Right ventricle myocardium superior (tissue), 1 donor: ENCODE measurements around the gene PM20D1. TPM values are rescaled to one million over a fixed set of nuclear protein-coding genes. Genes with fewer than 3 reads are reported as not detected.
A peak's percentile ranks its signal among the peaks of the same experiment; 100 is the strongest.

Experiments
- ATAC-seq: fragments of 200-7000 bp; cut with Tn5 transposase; one replicate; pipeline ENCODE4 v1.9.1; 2020; ENCODE audit warnings: mild to moderate bottlenecking; ENCODE audit not compliant: poor library complexity
- DNase-seq: peaks from one replicate; pipeline ENCODE4 v3.0.0-alpha.2; 2020
- intact Hi-C: fragments of 100-400 bp; cut with DNase I; formaldehyde crosslinking; loops from one replicate; pipeline ENCODE4 v1.11.2; 2022
- total RNA-seq: library from RNA; stranded (reverse); fragmentation: NEBNext Ultra II Directional; extraction: Animal tissue kit (Norgen Biotek cat#: 25700); gene quantifications from one replicate; pipeline ENCODE4 v1.2.1, GENCODE V29; 2021
- donor health status: DM: no; HTN: yes; CAD: no; lungs with severe emphysema.

PM20D1 gene
- total RNA-seq, 1 donor from 2014 or later: 1.9 TPM

- intact Hi-C loops: loop anchor here (5.0 kb wide), 2 partner anchors 105 to 165 kb away; no protein-coding TSS in a partner anchor
- DNase-seq (no peak), ATAC-seq (peak; percentile 21)
Observed at GRCh38 chr1:205812271-205812877, 37.6 kb downstream of the PM20D1 start.

GRCh38 chr1:205811660-205812059, 38.3 kb downstream of the PM20D1 start:
- ATAC-seq: peak; percentile 54
- DNase-seq: peak; percentile 75

GRCh38 chr1:205810448-205811157, 39.3 kb downstream of the PM20D1 start:
- intact Hi-C loops: loop anchor here (5.0 kb wide), 2 partner anchors 107 to 167 kb away; no protein-coding TSS in a partner anchor
- no peak for ATAC-seq
- no peak for DNase-seq

More at GRCh38 chr1:205811660-205812059, 38.3 kb downstream of the PM20D1 start:
- intact Hi-C loops: loop anchor here (5.0 kb wide), 2 partner anchors 106 to 166 kb away; no protein-coding TSS in a partner anchor

GRCh38 chr1:205809942-205810345, 40.0 kb downstream of the PM20D1 start:
- DNase-seq: peak; percentile 62

GRCh38 chr1:205809469-205809868, 40.5 kb downstream of the PM20D1 start:
- intact Hi-C loops: no loop called here
- ATAC-seq: no peak
- DNase-seq: no peak

More at GRCh38 chr1:205809942-205810345, 40.0 kb downstream of the PM20D1 start:
- peak; percentile 0 for ATAC-seq
- intact Hi-C loops: loop anchor here (5.0 kb wide), 2 partner anchors 107 to 167 kb away; no protein-coding TSS in a partner anchor

GRCh38 chr1:205805082-205805711, 44.7 kb downstream of the PM20D1 start:
- intact Hi-C loops: no loop called here
- no peak for ATAC-seq

GRCh38 chr1:205804605-205805004, 45.3 kb downstream of the PM20D1 start:
- intact Hi-C loops: no loop called here
- no peak for DNase-seq
- no peak for ATAC-seq

More at GRCh38 chr1:205805082-205805711, 44.7 kb downstream of the PM20D1 start:
- no peak for DNase-seq

GRCh38 chr1:205803986-205804385, 45.9 kb downstream of the PM20D1 start:
- intact Hi-C loops: no loop called here
- no peak for ATAC-seq
- no peak for DNase-seq

- DNase-seq (no peak), ATAC-seq (peak; percentile 60)
- intact Hi-C loops: no loop called here
Observed at GRCh38 chr1:205802060-205802459, 47.9 kb downstream of the PM20D1 start.

GRCh38 chr1:205800981-205801703, 48.8 kb downstream of the PM20D1 start:
- no peak for ATAC-seq
- intact Hi-C loops: no loop called here
- DNase-seq: no peak

- intact Hi-C loops: no loop called here
- ATAC-seq: peak; percentile 1
- no peak for DNase-seq
Observed at GRCh38 chr1:205800427-205800826, 49.5 kb downstream of the PM20D1 start.

- no peak for ATAC-seq
- DNase-seq: no peak
- intact Hi-C loops: loop anchor here (10.0 kb wide), 1 partner anchor 306 kb away; no protein-coding TSS in a partner anchor
Observed at GRCh38 chr1:205798577-205798976, 51.4 kb downstream of the PM20D1 start.

GRCh38 chr1:205797168-205797567, 52.8 kb downstream of the PM20D1 start:
- no peak for DNase-seq
- intact Hi-C loops: loop anchor here (10.0 kb wide), 1 partner anchor 308 kb away; no protein-coding TSS in a partner anchor
- ATAC-seq: no peak

- ATAC-seq (no peak), DNase-seq (no peak)
- intact Hi-C loops: loop anchor here (5.0 to 10.0 kb wide), 3 partner anchors 123 to 311 kb away; no protein-coding TSS in a partner anchor
Observed at GRCh38 chr1:205794011-205794730, 55.8 kb downstream of the PM20D1 start.

- DNase-seq: no peak
- intact Hi-C loops: loop anchor here (5.0 to 10.0 kb wide), 3 partner anchors 124 to 312 kb away; no protein-coding TSS in a partner anchor
- ATAC-seq: no peak
Observed at GRCh38 chr1:205792961-205793673, 56.8 kb downstream of the PM20D1 start.

GRCh38 chr1:205792481-205792881, 57.5 kb downstream of the PM20D1 start:
- ATAC-seq: no peak
- DNase-seq: no peak
- intact Hi-C loops: loop anchor here (5.0 to 10.0 kb wide), 3 partner anchors 125 to 312 kb away; no protein-coding TSS in a partner anchor

GRCh38 chr1:205791568-205792180, 58.3 kb downstream of the PM20D1 start:
- intact Hi-C loops: loop anchor here (5.0 to 10.0 kb wide), 3 partner anchors 126 to 313 kb away; no protein-coding TSS in a partner anchor
- peak; percentile 59 for ATAC-seq
- DNase-seq: peak; percentile 64
